Dendritic cell treated with granulocyte-macrophage colony-stimulating factor and Interleukin-4, amounts not matched to agents 40 ng/mL and 50 ng/mL, for 4 days (primary cell): Measurements from ENCODE around the gene ATP6V1C2.

Experiments used
- H3K27ac Mint-ChIP-seq: one replicate; pipeline ENCODE4 v1.8.0; 2022; ENCODE audit warnings: mild to moderate bottlenecking, mixed read lengths
- H3K27me3 Mint-ChIP-seq: one replicate; pipeline ENCODE4 v1.8.0; 2022; ENCODE audit warnings: mild to moderate bottlenecking, mixed read lengths
- H3K36me3 Mint-ChIP-seq: one replicate; pipeline ENCODE4 v1.8.0; 2022; ENCODE audit warnings: low read depth, mixed read lengths
- H3K4me1 Mint-ChIP-seq: one replicate; pipeline ENCODE4 v1.8.0; 2022; ENCODE audit warnings: low read depth, mixed read lengths
- H3K4me3 Mint-ChIP-seq: one replicate; pipeline ENCODE4 v1.8.0; 2022; ENCODE audit warnings: mild to moderate bottlenecking, moderate library complexity, mixed read lengths
- H3K9me3 Mint-ChIP-seq: one replicate; pipeline ENCODE4 v1.8.0; 2022; ENCODE audit warnings: mixed read lengths
- intact Hi-C: fragments of 100-400 bp; cut with micrococcal nuclease; formaldehyde crosslinking; loops from one replicate; pipeline ENCODE4 v1.15.0; 2022

The ATP6V1C2 gene

GRCh38 chr2:10709290-10709939, 12.0 kb upstream of the ATP6V1C2 start:
- no peaks in the 10 kb centered on the region for H3K36me3 Mint-ChIP-seq
- peaks cover 43% of the 10 kb centered on the region for H3K27me3 Mint-ChIP-seq
- H3K4me3 Mint-ChIP-seq: no peak overlapping the region
- no peaks in the 10 kb centered on the region for H3K9me3 Mint-ChIP-seq
- intact Hi-C loops: no loop called here
- H3K27ac Mint-ChIP-seq: no peak overlapping the region
- H3K4me1 Mint-ChIP-seq: peaks cover 6% of the 10 kb centered on the region

DNA sequence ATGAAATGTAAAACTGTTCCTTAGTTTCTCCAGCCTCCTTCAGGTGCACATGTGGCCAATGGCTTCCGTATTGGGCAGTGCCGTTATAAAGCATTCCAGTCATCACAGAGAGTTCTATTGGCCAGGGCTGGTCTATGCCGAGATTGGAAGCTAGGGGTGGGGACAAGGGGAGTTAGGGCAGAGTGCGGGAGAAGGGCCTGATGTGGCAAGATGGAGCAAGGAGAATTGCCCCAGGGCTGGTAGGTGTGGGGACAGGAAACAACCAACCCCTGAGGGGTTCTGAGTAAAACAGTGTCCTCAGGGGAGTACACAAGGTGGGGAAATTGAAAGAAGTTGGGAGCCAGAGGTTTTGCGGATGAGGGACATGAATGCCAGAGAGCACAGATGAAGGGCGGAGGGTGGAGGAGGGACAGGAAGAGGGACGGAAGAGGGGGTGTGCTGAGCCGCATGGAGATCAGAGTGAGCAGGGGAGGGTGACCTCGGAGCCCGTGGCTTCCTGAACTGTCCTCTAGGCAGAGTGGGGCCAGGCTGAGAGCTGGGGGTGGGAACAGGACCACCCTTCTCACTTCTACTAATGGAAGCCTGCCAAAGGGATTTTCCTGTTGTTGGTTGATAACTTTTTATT, 9.1 kb upstream of the ATP6V1C2 start:
- intact Hi-C loops: no loop called here
- peaks cover 34% of the 10 kb centered on the region for H3K27me3 Mint-ChIP-seq

DNA sequence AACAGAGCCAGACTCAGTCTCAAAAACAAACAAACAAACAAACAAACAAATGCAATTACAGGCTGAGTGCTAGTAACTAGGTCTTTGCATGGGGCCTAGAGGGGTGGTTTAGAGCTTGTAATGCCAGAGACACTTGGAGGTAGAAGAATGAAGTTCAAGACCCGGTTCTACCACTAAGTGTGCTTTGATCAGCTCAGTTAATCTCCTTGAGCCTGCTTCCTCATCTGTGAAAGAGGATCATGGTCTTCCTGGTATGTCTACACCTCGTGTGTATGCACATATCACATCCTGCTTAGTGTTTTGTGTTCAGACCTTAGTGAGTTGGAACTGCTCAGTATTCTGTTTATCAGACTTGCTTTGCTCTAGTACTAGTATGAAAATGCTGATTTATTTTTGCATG, 4.8 kb upstream of the ATP6V1C2 start:
- intact Hi-C loops: no loop called here
- Mint-ChIP-seq H3K36me3 (no peaks in the 10 kb centered on the region), H3K27ac (no peak overlapping the region), H3K4me3 (no peak overlapping the region), H3K9me3 (no peaks in the 10 kb centered on the region), H3K27me3 (peaks cover 43% of the 10 kb centered on the region), H3K4me1 (peaks cover 22% of the 10 kb centered on the region)

More for the DNA sequence above, 9.1 kb upstream of the ATP6V1C2 start:
- H3K36me3 Mint-ChIP-seq: no peaks in the 10 kb centered on the region
- no peaks in the 10 kb centered on the region for H3K9me3 Mint-ChIP-seq
- H3K4me3 Mint-ChIP-seq: no peak overlapping the region
- peaks cover 15% of the 10 kb centered on the region for H3K4me1 Mint-ChIP-seq
- H3K27ac Mint-ChIP-seq: no peak overlapping the region

GRCh38 chr2:10717628-10718027, 3.8 kb upstream of the ATP6V1C2 start:
- H3K9me3 Mint-ChIP-seq: no peaks in the 10 kb centered on the region
- H3K27me3 Mint-ChIP-seq: peaks cover 48% of the 10 kb centered on the region
- intact Hi-C loops: no loop called here
- H3K36me3 Mint-ChIP-seq: no peaks in the 10 kb centered on the region
- H3K4me3 Mint-ChIP-seq: no peak overlapping the region
- H3K4me1 Mint-ChIP-seq: peaks cover 26% of the 10 kb centered on the region
- H3K27ac Mint-ChIP-seq: no peak overlapping the region

- Mint-ChIP-seq H3K27me3 (peaks cover 68% of the 10 kb centered on the region), H3K36me3 (no peaks in the 10 kb centered on the region), H3K27ac (no peak overlapping the region), H3K4me1 (peaks cover 26% of the 10 kb centered on the region), H3K9me3 (no peaks in the 10 kb centered on the region), H3K4me3 (no peak overlapping the region)
- intact Hi-C loops: no loop called here
These were observed 1.1 kb upstream of the ATP6V1C2 start for GRCh38 chr2:10720306-10720705.

DNA sequence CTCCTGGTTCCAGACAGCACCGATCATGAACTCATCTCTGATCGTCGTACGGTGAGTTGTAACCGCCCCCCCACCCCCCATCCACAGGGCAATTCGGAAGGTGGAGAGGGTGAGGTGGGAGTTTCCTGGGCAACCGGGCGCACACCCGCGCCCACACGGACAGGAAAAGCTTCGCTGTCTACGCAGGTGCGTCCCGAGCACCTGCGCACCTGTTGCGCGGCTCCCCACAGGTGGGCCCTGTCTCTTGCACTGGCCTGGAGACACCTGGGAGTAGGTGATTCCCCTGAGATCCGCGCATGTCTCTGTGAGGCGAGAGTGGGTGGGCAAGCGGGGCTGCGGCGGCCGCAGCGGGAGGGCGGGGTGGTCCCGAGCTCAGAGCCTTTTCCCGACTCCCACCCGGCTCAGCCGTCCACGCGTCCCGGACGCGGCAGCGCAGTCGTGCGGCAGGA, 459 bp upstream of the ATP6V1C2 start:
- H3K9me3 Mint-ChIP-seq: no peaks in the 10 kb centered on the region
- H3K27me3 Mint-ChIP-seq: peaks cover 75% of the 10 kb centered on the region
- peaks cover 26% of the 10 kb centered on the region for H3K4me1 Mint-ChIP-seq
- intact Hi-C loops: no loop called here
- H3K27ac Mint-ChIP-seq: no peak overlapping the region
- H3K4me3 Mint-ChIP-seq: peak overlapping the region; percentile 9
- no peaks in the 10 kb centered on the region for H3K36me3 Mint-ChIP-seq

GRCh38 chr2:10722252-10722825, 909 bp downstream of the ATP6V1C2 start:
- peak overlapping the region; percentile 69 for H3K4me3 Mint-ChIP-seq
- H3K4me1 Mint-ChIP-seq: peaks cover 17% of the 10 kb centered on the region
- H3K27me3 Mint-ChIP-seq: peaks cover 82% of the 10 kb centered on the region
- H3K27ac Mint-ChIP-seq: no peak overlapping the region
- no peaks in the 10 kb centered on the region for H3K9me3 Mint-ChIP-seq
- intact Hi-C loops: no loop called here
- H3K36me3 Mint-ChIP-seq: no peaks in the 10 kb centered on the region

DNA sequence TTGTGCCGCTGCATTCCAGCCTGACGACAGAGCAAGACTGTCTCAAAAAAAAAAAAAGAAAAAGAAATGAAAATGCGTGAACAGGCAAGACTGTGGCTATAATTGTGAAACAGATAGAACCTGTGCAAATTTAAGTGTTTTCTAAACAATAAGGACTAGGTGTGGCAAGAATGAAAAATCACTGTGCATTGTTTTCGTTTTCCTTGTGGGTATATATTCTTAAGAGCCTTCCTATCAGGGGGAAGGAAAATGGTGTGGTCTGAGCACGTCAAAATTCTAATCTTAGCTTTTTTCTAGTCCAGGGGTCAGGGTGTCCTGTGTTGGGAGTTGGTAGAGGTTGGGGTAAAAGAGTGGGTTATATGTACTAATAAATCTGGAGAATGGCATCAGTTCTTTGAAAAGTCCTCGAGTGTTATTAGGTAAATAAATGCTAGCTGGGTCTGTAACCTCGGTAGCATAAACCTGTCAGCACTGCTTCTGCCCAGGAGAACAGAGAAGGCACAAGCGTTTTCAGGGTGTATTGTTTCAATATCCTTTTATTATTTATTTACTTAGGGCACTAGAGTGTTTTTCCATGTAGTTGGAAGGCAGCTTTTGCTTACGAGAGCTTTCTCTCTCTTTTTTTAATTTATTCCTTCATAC, 11.6 kb downstream of the ATP6V1C2 start:
- no peak overlapping the region for H3K27ac Mint-ChIP-seq
- peaks cover 19% of the 10 kb centered on the region for H3K27me3 Mint-ChIP-seq

DNA sequence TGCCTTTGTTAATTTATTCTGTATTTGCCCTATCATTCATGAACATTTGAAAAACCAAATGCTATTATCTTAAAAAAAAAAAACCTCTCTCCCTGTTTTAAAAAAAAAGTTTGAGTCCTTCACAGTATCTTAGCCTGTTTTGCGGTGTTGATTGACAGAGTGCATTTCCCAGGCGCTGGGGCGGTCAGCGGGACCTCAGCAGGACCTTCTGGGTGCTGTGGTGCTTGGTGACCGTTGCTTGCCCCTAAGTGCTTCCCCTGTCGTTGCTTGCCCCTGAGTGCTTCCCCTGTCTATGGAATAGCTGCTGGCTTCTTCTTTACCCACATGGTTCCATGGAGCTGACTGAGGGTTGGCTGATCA, 12.1 kb downstream of the ATP6V1C2 start:
- Mint-ChIP-seq H3K36me3 (no peaks in the 10 kb centered on the region), H3K27ac (no peak overlapping the region), H3K9me3 (no peaks in the 10 kb centered on the region), H3K27me3 (peaks cover 17% of the 10 kb centered on the region), H3K4me1 (no peaks in the 10 kb centered on the region), H3K4me3 (no peak overlapping the region)
- intact Hi-C loops: no loop called here

More for the DNA sequence above, 11.6 kb downstream of the ATP6V1C2 start:
- no peaks in the 10 kb centered on the region for H3K9me3 Mint-ChIP-seq
- no peak overlapping the region for H3K4me3 Mint-ChIP-seq
- no peaks in the 10 kb centered on the region for H3K4me1 Mint-ChIP-seq
- no peaks in the 10 kb centered on the region for H3K36me3 Mint-ChIP-seq
- intact Hi-C loops: no loop called here

- Mint-ChIP-seq H3K36me3 (no peaks in the 10 kb centered on the region), H3K4me3 (no peak overlapping the region)
These were observed 12.6 kb downstream of the ATP6V1C2 start for GRCh38 chr2:10733980-10734379.

GRCh38 chr2:10738192-10738591, 16.8 kb downstream of the ATP6V1C2 start:
- intact Hi-C loops: no loop called here
- H3K4me1 Mint-ChIP-seq: peaks cover 5% of the 10 kb centered on the region
- no peak overlapping the region for H3K4me3 Mint-ChIP-seq
- peaks cover 14% of the 10 kb centered on the region for H3K27me3 Mint-ChIP-seq
- no peaks in the 10 kb centered on the region for H3K9me3 Mint-ChIP-seq
- no peaks in the 10 kb centered on the region for H3K36me3 Mint-ChIP-seq
- H3K27ac Mint-ChIP-seq: no peak overlapping the region

More at GRCh38 chr2:10733980-10734379, 12.6 kb downstream of the ATP6V1C2 start:
- intact Hi-C loops: no loop called here
- Mint-ChIP-seq H3K27ac (no peak overlapping the region), H3K27me3 (peaks cover 16% of the 10 kb centered on the region), H3K4me1 (no peaks in the 10 kb centered on the region), H3K9me3 (no peaks in the 10 kb centered on the region)

- Mint-ChIP-seq H3K27ac (no peak overlapping the region), H3K27me3 (peaks cover 3% of the 10 kb centered on the region), H3K36me3 (no peaks in the 10 kb centered on the region), H3K9me3 (no peaks in the 10 kb centered on the region), H3K4me3 (no peak overlapping the region), H3K4me1 (peaks cover 8% of the 10 kb centered on the region)
- intact Hi-C loops: loop anchor here (10.0 kb wide), 1 partner anchor 75 kb away; the partner anchor contains the start of gene PDIA6
These were observed 18.8 kb downstream of the ATP6V1C2 start for GRCh38 chr2:10740226-10740625.

GRCh38 chr2:10741139-10741538, 19.7 kb downstream of the ATP6V1C2 start:
- Mint-ChIP-seq H3K4me3 (no peak overlapping the region), H3K9me3 (no peaks in the 10 kb centered on the region), H3K36me3 (no peaks in the 10 kb centered on the region), H3K27me3 (peaks cover 3% of the 10 kb centered on the region), H3K4me1 (peaks cover 16% of the 10 kb centered on the region), H3K27ac (no peak overlapping the region)
- intact Hi-C loops: loop anchor here (10.0 kb wide), 1 partner anchor 74 kb away; the partner anchor contains the start of gene PDIA6

- Mint-ChIP-seq H3K27me3 (peaks cover 3% of the 10 kb centered on the region), H3K4me1 (peaks cover 20% of the 10 kb centered on the region), H3K4me3 (no peak overlapping the region), H3K9me3 (no peaks in the 10 kb centered on the region), H3K36me3 (no peaks in the 10 kb centered on the region), H3K27ac (no peak overlapping the region)
- intact Hi-C loops: loop anchor here (10.0 kb wide), 1 partner anchor 72 kb away; the partner anchor contains the start of gene PDIA6
These were observed 21.2 kb downstream of the ATP6V1C2 start for GRCh38 chr2:10742666-10743065.
